HFF-Myc (cell line): ENCODE data around the gene LAMA5.

Source experiments
- DNase-seq: peaks from one replicate; pipeline ENCODE4 v3.0.0-alpha.2; 2011; ENCODE audit warnings: low read depth; ENCODE audit errors: extremely low read depth
- H3K4me3 ChIP-seq: replicated peaks from 2 replicates; pipeline ENCODE4 v1.5.1; 2011; ENCODE audit warnings: low read depth, mild to moderate bottlenecking, control low read depth, low read length
- CTCF ChIP-seq: IDR thresholded peaks from 2 replicates; pipeline ENCODE4 v1.5.1; 2012; ENCODE audit warnings: mild to moderate bottlenecking, low read depth, low read length, control low read depth; ENCODE audit errors: missing control alignments

Gene LAMA5

GRCh38 chr20:62333820-62334595 is 33.1 kb downstream of the LAMA5 start:
- no peak for TF ChIP-seq CTCF
- no peak overlapping the region for H3K4me3 ChIP-seq
- no peak for DNase-seq

GRCh38 chr20:62332989-62333819 is 33.9 kb downstream of the LAMA5 start:
- DNase-seq: no peak
- no peak overlapping the region for H3K4me3 ChIP-seq
- TF ChIP-seq CTCF: no peak

- H3K4me3 ChIP-seq: no peak overlapping the region
- no peak for TF ChIP-seq CTCF
- DNase-seq: no peak
Observed at GRCh38 chr20:62332421-62332820, 34.7 kb downstream of the LAMA5 start.

- no peak for TF ChIP-seq CTCF
- H3K4me3 ChIP-seq: no peak overlapping the region
- DNase-seq: no peak
Observed at GRCh38 chr20:62331347-62331746, 35.8 kb downstream of the LAMA5 start.

- H3K4me3 ChIP-seq: no peak overlapping the region
- DNase-seq: no peak
- TF ChIP-seq CTCF: no peak
Observed at GRCh38 chr20:62330576-62331317, 36.4 kb downstream of the LAMA5 start.
